Measurements from ENCODE around the gene C12orf43.

DNA sequence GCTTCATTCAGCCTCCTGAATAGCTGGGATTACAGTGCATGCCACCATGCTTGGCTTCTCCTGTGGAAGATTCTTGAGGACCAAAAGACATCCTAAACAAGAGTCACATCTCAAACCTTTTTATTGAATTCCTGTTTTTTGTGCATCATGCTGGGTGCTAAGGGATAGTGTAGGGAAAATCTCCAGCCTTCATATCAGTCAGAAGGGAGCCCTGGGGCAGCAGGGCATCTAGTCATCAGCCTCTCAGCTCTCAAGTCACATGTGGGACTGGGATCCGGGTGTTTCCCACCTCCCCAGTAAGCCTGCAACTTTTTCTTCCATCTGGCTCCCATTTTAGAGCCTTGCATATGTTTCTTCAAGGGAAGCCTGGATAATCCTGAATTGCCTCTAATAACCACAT, 47.8 kb upstream of the C12orf43 start:
- no peak for TF ChIP-seq YY1 (IDR thresholded peaks at IDR 0.05; ENCODE audit: insufficient read depth, insufficient read length)
- no peak for TF ChIP-seq ZNF274 (IDR thresholded peaks at IDR 0.05; ENCODE audit: low read depth, low read length)
- TF ChIP-seq SUZ12 (IDR thresholded peaks at IDR 0.05; ENCODE audit: extremely low read depth, insufficient read depth, insufficient read length), result no peak

Measured in NT2/D1 (cell line).